PC-3 (cell line): ENCODE results near the gene MEGF9.

Source experiments
- CTCF ChIP-seq: fragments of 300-600 bp; sonication (generic); conservative IDR thresholded peaks from 2 replicates; pipeline ENCODE4 v1.5.1; 2017; ENCODE audit warnings: antibody characterized with exemption, low read depth, mild to moderate bottlenecking, low read length
- EZH2 ChIP-seq: fragments of 300-600 bp; sonication (generic); IDR thresholded peaks from one replicate; pipeline ENCODE4 v1.6.1; 2017; ENCODE audit warnings: antibody characterized with exemption, mild to moderate bottlenecking, low read length; ENCODE audit not compliant: unreplicated experiment

GRCh38 chr9:120663380-120663779, 50.9 kb downstream of the MEGF9 start:
- no peak for TF ChIP-seq CTCF
- no peak for TF ChIP-seq EZH2
